Sigmoid colon (tissue), 7 donors: ENCODE measurements around the gene TMEM135. TPM values are rescaled to one million over a fixed set of nuclear protein-coding genes. Genes with fewer than 3 reads are reported as not detected.

Experiments used
- DNase-seq: peaks from one replicate; pipeline ENCODE4 v3.0.0-alpha.2; 2019
- H3K27ac ChIP-seq, 4 donors: fragments of 200-600 bp; sonication (generic); one replicate each; pipeline ENCODE4 v1.5.1; 2016 to 2019; ENCODE audit warnings: mild to moderate bottlenecking in 1 of 4
- H3K27me3 ChIP-seq, 3 donors: fragments of 200-600 bp; sonication (generic); one replicate each; pipeline ENCODE4 v1.5.1; 2019; ENCODE audit warnings: mild to moderate bottlenecking in 1 of 3
- H3K36me3 ChIP-seq, 4 donors: fragments of 200-600 bp; sonication (generic); one replicate each; pipeline ENCODE4 v1.5.1; 2016 to 2019
- H3K4me1 ChIP-seq, 4 donors: fragments of 200-600 bp; sonication (generic); one replicate each; pipeline ENCODE4 v1.5.1; 2017 to 2019
- H3K4me3 ChIP-seq, 4 donors: fragments of 200-600 bp; sonication (generic); one replicate each; pipeline ENCODE4 v1.5.1; 2017 to 2019; ENCODE audit warnings: mild to moderate bottlenecking in 2 of 4, moderate library complexity in 1 of 4
- H3K9me3 ChIP-seq, 4 donors: fragments of 200-600 bp in 3 of 4; sonication (generic) in 3 of 4; one replicate each; pipeline versions ENCODE4 v1.5.1 to v1.6.1; 2013 to 2019
- EP300 ChIP-seq, 4 donors: sonication (generic); formaldehyde crosslinking; IDR thresholded peaks; one replicate each; pipeline ENCODE4 v1.6.1; 2017; ENCODE audit warnings: antibody characterized with exemption in 4 of 4
- POLR2A ChIP-seq, 2 donors: fragments of 450-650 bp; IDR thresholded peaks; one replicate each; pipeline ENCODE4 v1.6.1; 2016; ENCODE audit warnings: antibody characterized with exemption in 2 of 2, mild to moderate bottlenecking in 2 of 2, moderate library complexity in 2 of 2
- POLR2AphosphoS5 ChIP-seq, 4 donors: sonication (generic); formaldehyde crosslinking; IDR thresholded peaks; one replicate each; pipeline ENCODE4 v1.6.1; 2017; ENCODE audit warnings: antibody characterized with exemption in 4 of 4
- WGBS, 2 donors: extraction: QIAGEN DNeasy Blood & Tissue Kit; methylation state at CpG; one replicate each; pipeline ENCODE4 v1.1.7; 2013; 5-methylcytosine and 5-hydroxymethylcytosine counted together
- intact Hi-C: fragments of 100-400 bp; cut with DNase I; formaldehyde crosslinking; loops from one replicate; pipeline ENCODE4 v1.15.1; 2023
- polyA plus RNA-seq, 3 donors: library from polyadenylated mRNA; stranded (reverse); fragments of 200-250 nt; gene quantifications; one replicate each; pipeline ENCODE4 v1.2.3, GENCODE V29; 2013
- total RNA-seq, 4 donors: library from RNA; depleted of rRNA; stranded (reverse); fragments of >200 nt; gene quantifications; one replicate each; pipeline ENCODE4 v1.1.0, GENCODE V29; 2016
- TF ChIP-seq, protein P1 (sequence below), 4 experiments: fragments of 450-650 bp in 3 of 4; fragments of 200-600 bp in 1 of 4; IDR thresholded peaks; one replicate each; pipeline ENCODE4 v1.5.1; 2016 to 2019; ENCODE audit warnings: antibody characterized with exemption in 4 of 4, mild to moderate bottlenecking in 3 of 4, moderate library complexity in 2 of 4
- donor health status: healthy with polysubstance abuse.
- donor health status: Bipolar disorder and iron deficiency.
- donor health status: healthy.

The TMEM135 gene
- total and polyA plus RNA-seq, 7 donors, result 4.8 to 36.2 (median 20.0) TPM

DNA sequence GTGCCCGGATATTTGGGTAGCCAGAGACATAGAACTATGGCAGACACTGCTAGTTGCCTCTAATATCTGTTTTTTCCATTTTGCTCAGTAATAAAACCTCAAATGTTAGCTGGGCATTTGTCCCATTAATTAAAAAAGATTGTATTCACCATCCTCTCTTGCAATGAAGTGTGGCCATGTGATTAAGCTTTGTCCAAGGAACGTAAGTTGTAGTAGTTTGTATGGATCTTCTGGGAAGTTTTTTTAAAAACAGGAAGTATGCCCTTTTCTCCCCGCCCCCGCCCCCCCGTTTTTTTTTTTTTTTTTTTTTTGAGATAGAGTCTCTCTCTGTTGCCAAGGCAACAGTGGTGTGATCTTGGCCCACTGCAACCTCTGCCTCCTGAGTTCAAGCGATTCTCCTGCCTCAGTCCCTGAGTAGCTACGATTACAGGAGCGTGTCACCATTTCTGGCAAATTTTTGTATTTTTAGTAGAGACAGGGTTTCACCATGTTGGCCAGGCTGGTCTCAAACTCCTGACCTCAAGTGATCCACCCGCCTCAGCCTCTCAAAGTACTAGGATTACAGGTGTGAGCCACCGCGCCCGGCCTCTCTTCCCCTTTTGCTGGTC, 1.7 kb upstream of the TMEM135 start:
- no peaks in the 10 kb centered on the region for H3K27me3 ChIP-seq
- no peaks in the 10 kb centered on the region for H3K9me3 ChIP-seq
- no peaks in the 10 kb centered on the region for H3K36me3 ChIP-seq
- TF ChIP-seq, protein P1, sequence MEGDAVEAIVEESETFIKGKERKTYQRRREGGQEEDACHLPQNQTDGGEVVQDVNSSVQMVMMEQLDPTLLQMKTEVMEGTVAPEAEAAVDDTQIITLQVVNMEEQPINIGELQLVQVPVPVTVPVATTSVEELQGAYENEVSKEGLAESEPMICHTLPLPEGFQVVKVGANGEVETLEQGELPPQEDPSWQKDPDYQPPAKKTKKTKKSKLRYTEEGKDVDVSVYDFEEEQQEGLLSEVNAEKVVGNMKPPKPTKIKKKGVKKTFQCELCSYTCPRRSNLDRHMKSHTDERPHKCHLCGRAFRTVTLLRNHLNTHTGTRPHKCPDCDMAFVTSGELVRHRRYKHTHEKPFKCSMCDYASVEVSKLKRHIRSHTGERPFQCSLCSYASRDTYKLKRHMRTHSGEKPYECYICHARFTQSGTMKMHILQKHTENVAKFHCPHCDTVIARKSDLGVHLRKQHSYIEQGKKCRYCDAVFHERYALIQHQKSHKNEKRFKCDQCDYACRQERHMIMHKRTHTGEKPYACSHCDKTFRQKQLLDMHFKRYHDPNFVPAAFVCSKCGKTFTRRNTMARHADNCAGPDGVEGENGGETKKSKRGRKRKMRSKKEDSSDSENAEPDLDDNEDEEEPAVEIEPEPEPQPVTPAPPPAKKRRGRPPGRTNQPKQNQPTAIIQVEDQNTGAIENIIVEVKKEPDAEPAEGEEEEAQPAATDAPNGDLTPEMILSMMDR (IDR thresholded peaks at IDR 0.05), result no peak
- no peak for TF ChIP-seq EP300 (IDR thresholded peaks at IDR 0.05)
- TF ChIP-seq POLR2A (IDR thresholded peaks at IDR 0.05), result no peak
- no peak for TF ChIP-seq POLR2AphosphoS5 (IDR thresholded peaks at IDR 0.05)
- peak overlapping the region in 3 of 4 donors; percentile 86 to 89 (median 87) for H3K27ac ChIP-seq
- 73 to 81% methylated on average over 12 of the region's 12 CpGs for WGBS, 2 donors
- H3K4me3 ChIP-seq, result no peak overlapping the region
- intact Hi-C loops, result loop anchor here (2.0 to 5.0 kb wide), 4 partner anchors 39 to 246 kb away; no protein-coding TSS in a partner anchor
- DNase-seq, result no peak
- peaks cover 0 to 38% (median 19%) of the 10 kb centered on the region in 4 donors for H3K4me1 ChIP-seq

DNA sequence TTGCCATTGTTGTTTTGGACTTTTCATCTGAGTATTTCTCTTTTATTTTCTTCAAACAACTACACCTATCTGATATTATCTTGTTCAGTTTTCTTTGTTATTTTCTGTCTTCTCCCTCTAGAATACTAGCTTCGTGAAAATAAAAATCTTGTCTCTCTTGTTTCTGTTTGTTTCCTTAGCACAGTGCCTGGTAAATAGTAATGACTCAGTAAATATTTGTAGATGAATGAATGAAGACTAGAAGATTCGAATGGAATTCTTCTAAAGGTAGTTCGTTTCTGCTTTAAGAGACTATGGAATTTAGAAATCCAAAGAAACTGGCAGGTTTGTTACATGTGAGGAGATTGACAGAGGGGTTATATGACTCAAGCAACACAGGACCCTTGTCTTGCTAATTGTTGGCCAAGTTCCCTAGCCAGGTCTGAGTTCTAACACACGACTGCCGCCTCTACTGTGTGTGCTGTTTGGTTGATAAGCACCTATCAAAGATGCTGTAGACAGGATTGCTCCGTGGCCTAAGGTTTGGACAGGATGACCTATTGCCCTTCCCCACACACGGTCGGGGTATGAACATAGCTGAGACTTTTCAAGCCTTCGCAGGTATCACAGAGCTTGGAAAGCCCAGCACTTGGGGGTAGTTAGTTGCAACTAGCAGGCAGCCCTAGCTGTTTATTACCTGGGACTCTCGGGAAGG, 831 bp upstream of the TMEM135 start:
- intact Hi-C loops, result loop anchor here (2.0 to 5.0 kb wide), 4 partner anchors 40 to 245 kb away; no protein-coding TSS in a partner anchor
- H3K9me3 ChIP-seq, result no peaks in the 10 kb centered on the region
- TF ChIP-seq, protein P1 (IDR thresholded peaks at IDR 0.05), result no peak
- TF ChIP-seq POLR2AphosphoS5 (IDR thresholded peaks at IDR 0.05), result no peak
- no peak for TF ChIP-seq EP300 (IDR thresholded peaks at IDR 0.05)
- TF ChIP-seq POLR2A (IDR thresholded peaks at IDR 0.05), result no peak
- no peak for DNase-seq
- H3K27ac ChIP-seq, result peak overlapping the region; percentile 86 to 89 (median 88)
- no peaks in the 10 kb centered on the region for H3K36me3 ChIP-seq
- H3K4me3 ChIP-seq, result peak overlapping the region; percentile 63 to 85 (median 84)
- H3K4me1 ChIP-seq, result peaks cover 0 to 36% (median 15%) of the 10 kb centered on the region in 4 donors
- 9 to 34% methylated on average over 10 of the region's 10 CpGs for WGBS, 2 donors
- H3K27me3 ChIP-seq, result no peaks in the 10 kb centered on the region

DNA sequence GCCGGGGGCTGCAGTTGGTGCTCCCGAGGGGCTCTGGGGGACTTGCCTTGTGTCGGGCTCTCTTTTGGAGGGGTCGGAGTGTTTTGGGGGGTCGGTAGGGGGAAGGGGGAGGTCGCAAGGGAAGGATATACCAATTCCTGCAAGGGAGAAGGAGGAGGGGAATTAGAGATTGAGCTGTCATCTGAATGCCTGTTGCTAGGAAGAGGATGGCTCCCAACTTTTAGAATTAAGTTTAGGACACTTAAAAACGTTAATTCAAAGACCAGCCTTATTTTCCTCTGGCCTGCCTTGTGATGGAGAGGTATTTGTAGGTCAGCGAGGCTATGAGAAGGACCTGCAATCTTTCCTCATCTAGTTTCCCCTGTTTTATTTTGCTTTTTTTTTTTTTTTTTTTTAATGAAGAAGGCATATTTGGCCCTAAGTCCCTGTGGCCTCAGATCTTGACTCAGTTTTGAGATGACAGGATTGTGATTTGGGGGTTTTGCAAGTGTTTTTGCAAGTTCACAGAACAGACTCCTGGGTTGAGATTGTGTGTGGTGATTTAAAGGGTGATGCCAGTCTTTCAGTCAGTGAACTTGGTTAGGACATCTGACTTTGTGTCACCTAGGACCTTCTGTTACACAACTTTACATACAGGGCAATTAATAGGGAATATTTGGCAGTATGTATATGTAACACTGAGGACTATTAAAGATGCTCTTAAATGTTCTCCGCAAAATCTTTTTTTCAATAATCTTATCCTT, 672 bp downstream of the TMEM135 start:
- DNase-seq, result no peak
- intact Hi-C loops, result loop anchor here (5.0 kb wide), 3 partner anchors 41 to 244 kb away; no protein-coding TSS in a partner anchor
- no peaks in the 10 kb centered on the region for H3K9me3 ChIP-seq
- peak overlapping the region; percentile 63 to 85 (median 84) for H3K4me3 ChIP-seq
- H3K36me3 ChIP-seq, result peaks cover 0 to 3% (median 0%) of the 10 kb centered on the region in 4 donors
- TF ChIP-seq POLR2AphosphoS5 (IDR thresholded peaks at IDR 0.05), result no peak
- TF ChIP-seq POLR2A (IDR thresholded peaks at IDR 0.05), result no peak
- TF ChIP-seq, protein P1 (IDR thresholded peaks at IDR 0.05), result no peak
- no peak for TF ChIP-seq EP300 (IDR thresholded peaks at IDR 0.05)
- H3K27me3 ChIP-seq, result no peaks in the 10 kb centered on the region
- H3K27ac ChIP-seq, result peak overlapping the region; percentile 86 to 89 (median 88)
- H3K4me1 ChIP-seq, result peaks cover 0 to 35% (median 13%) of the 10 kb centered on the region in 4 donors
- 12% methylated on average over 9 of the region's 9 CpGs for WGBS, 2 donors

DNA sequence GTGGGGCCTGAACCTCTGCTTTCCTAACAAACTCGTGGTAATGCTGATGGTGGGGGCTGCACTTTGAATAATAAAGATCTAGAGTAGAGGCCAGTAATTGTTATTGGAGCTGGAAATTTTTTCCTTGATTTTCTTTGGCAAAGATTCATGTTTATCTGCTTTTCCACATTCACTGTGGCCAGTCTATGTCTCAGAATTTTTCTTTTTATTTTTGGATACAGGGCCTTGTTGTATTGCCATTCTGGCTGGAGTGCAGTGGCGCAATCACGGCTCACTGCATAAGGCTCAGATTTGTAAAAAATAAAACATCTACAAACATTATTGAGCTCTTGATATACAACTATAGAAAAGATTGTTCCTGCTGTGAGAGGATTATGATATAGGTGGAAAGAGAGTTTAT, 1.6 kb downstream of the TMEM135 start:
- intact Hi-C loops, result loop anchor here (5.0 kb wide), 3 partner anchors 42 to 243 kb away; no protein-coding TSS in a partner anchor
- H3K4me3 ChIP-seq, result peak overlapping the region in 1 of 4 donors; percentile 85
- WGBS, 2 donors, result 55 to 62% methylated on average over 3 of the region's 3 CpGs
- no peaks in the 10 kb centered on the region for H3K27me3 ChIP-seq
- DNase-seq, result no peak
- H3K4me1 ChIP-seq, result peaks cover 0 to 35% (median 13%) of the 10 kb centered on the region in 4 donors
- H3K36me3 ChIP-seq, result peaks cover 0 to 10% (median 0%) of the 10 kb centered on the region in 4 donors
- H3K27ac ChIP-seq, result no peak overlapping the region
- H3K9me3 ChIP-seq, result no peaks in the 10 kb centered on the region
- TF ChIP-seq POLR2AphosphoS5 (IDR thresholded peaks at IDR 0.05) (no peak), POLR2A (IDR thresholded peaks at IDR 0.05) (no peak), EP300 (IDR thresholded peaks at IDR 0.05) (no peak)
- TF ChIP-seq, protein P1 (IDR thresholded peaks at IDR 0.05), result no peak
